PC-3 (cell line): ENCODE data around the gene EPC1. TPM values are rescaled to one million over a fixed set of nuclear protein-coding genes. Genes with fewer than 3 reads are reported as not detected.

Experiments used
- ATAC-seq: fragments of 200-7000 bp; cut with Tn5 transposase; 2 replicates; pipeline ENCODE4 v1.9.1; 2020; ENCODE audit warnings: mild to moderate bottlenecking, moderate library complexity
- BruUV-seq: library from RNA; stranded (reverse); fragments of 400-500 nt; replicated peaks from 2 replicates; lab custom pipeline; 2021; lab: Mats Ljungman, UMichigan
- CTCF ChIA-PET: fragments of 300-600 bp; sonication (Branson Sonifier 250); formaldehyde crosslinking; loops from one replicate; lab custom pipeline; 2022; ENCODE audit warnings: antibody characterized with exemption; lab: Charles Lee
- POLR2A ChIA-PET: fragments of 300-600 bp; sonication (Branson Sonifier 250); formaldehyde crosslinking; loops from one replicate; lab custom pipeline; 2022; ENCODE audit warnings: antibody characterized with exemption; ENCODE audit not compliant: unreplicated experiment; lab: Charles Lee
- DNase-seq: peaks from one replicate; pipeline ENCODE4 v3.0.0-alpha.2; 2015
- H2AFZ ChIP-seq: fragments of 300-600 bp; sonication (generic); 2 replicates; pipeline ENCODE4 v1.6.0; 2016; ENCODE audit warnings: antibody characterized with exemption, low read length
- H3F3A ChIP-seq: fragments of 300-600 bp; sonication (generic); one replicate; pipeline ENCODE4 v1.6.0; 2017; ENCODE audit warnings: antibody characterized with exemption, low read length, control low read depth, mild to moderate bottlenecking; ENCODE audit not compliant: unreplicated experiment
- H3K27ac ChIP-seq: fragments of 300-600 bp; sonication (generic); 2 replicates; pipeline ENCODE4 v1.5.1; 2016; ENCODE audit warnings: mild to moderate bottlenecking, low read length
- H3K27me3 ChIP-seq: fragments of 300-600 bp; sonication (generic); 2 replicates; pipeline ENCODE4 v1.6.1; 2016; ENCODE audit warnings: low read length, mixed read lengths
- H3K36me3 ChIP-seq: fragments of 300-600 bp; sonication (generic); 2 replicates; pipeline ENCODE4 v1.6.1; 2016; ENCODE audit warnings: low read depth, mixed run types, low read length, mixed read lengths
- H3K4me1 ChIP-seq: fragments of 300-600 bp; sonication (generic); 2 replicates; pipeline ENCODE4 v1.5.1; 2016; ENCODE audit warnings: low read length; ENCODE audit not compliant: insufficient read depth
- H3K4me2 ChIP-seq: fragments of 300-600 bp; sonication (generic); 2 replicates; pipeline ENCODE4 v1.6.0; 2016; ENCODE audit warnings: low read length
- H3K4me3 ChIP-seq: fragments of 300-600 bp; sonication (generic); 2 replicates; pipeline ENCODE4 v1.5.1; 2016; ENCODE audit warnings: mild to moderate bottlenecking, low read length, mixed read lengths
- H3K79me2 ChIP-seq: fragments of 300-600 bp; sonication (generic); 2 replicates; pipeline ENCODE4 v1.6.1; 2017; ENCODE audit warnings: low read length, mixed read lengths
- H3K9ac ChIP-seq: fragments of 300-600 bp; sonication (generic); 2 replicates; pipeline ENCODE4 v1.6.0; 2016; ENCODE audit warnings: mild to moderate bottlenecking, low read length
- H3K9me2 ChIP-seq: fragments of 300-600 bp; sonication (generic); replicated peaks from 2 replicates; pipeline ENCODE4 v1.6.1; 2016; ENCODE audit warnings: mixed run types, low read length, mixed read lengths
- H3K9me3 ChIP-seq: fragments of 300-600 bp; sonication (generic); 2 replicates; pipeline ENCODE4 v1.6.1; 2016; ENCODE audit warnings: low read length, mixed read lengths
- H4K20me1 ChIP-seq: fragments of 300-600 bp; sonication (generic); 2 replicates; pipeline ENCODE4 v1.6.1; 2016; ENCODE audit warnings: low read length, mixed read lengths
- EZH2 ChIP-seq: fragments of 300-600 bp; sonication (generic); IDR thresholded peaks from one replicate; pipeline ENCODE4 v1.6.1; 2017; ENCODE audit warnings: antibody characterized with exemption, mild to moderate bottlenecking, low read length; ENCODE audit not compliant: unreplicated experiment
- EZH2phosphoT487 ChIP-seq: fragments of 300-600 bp; sonication (generic); IDR thresholded peaks from 2 replicates; pipeline ENCODE4 v1.6.1; 2018; ENCODE audit warnings: mild to moderate bottlenecking, antibody characterized with exemption, low read length, borderline replicate concordance
- intact Hi-C: fragments of 100-400 bp; cut with micrococcal nuclease; formaldehyde crosslinking; loops from 2 replicates; pipeline ENCODE4 v1.9.0; 2023
- total RNA-seq: library from RNA; depleted of rRNA; stranded (reverse); fragments of >200 nt; gene quantifications from 2 replicates; pipeline ENCODE4 v1.2.3, GENCODE V29; 2014
- TF ChIP-seq, protein P1 (sequence below): fragments of 300-600 bp; sonication (generic); conservative IDR thresholded peaks from 2 replicates; pipeline ENCODE4 v1.5.1; 2017; ENCODE audit warnings: antibody characterized with exemption, low read depth, mild to moderate bottlenecking, low read length

EPC1 gene
- total RNA-seq, 1 experiment from 2014 or later = 72.7 TPM

DNA sequence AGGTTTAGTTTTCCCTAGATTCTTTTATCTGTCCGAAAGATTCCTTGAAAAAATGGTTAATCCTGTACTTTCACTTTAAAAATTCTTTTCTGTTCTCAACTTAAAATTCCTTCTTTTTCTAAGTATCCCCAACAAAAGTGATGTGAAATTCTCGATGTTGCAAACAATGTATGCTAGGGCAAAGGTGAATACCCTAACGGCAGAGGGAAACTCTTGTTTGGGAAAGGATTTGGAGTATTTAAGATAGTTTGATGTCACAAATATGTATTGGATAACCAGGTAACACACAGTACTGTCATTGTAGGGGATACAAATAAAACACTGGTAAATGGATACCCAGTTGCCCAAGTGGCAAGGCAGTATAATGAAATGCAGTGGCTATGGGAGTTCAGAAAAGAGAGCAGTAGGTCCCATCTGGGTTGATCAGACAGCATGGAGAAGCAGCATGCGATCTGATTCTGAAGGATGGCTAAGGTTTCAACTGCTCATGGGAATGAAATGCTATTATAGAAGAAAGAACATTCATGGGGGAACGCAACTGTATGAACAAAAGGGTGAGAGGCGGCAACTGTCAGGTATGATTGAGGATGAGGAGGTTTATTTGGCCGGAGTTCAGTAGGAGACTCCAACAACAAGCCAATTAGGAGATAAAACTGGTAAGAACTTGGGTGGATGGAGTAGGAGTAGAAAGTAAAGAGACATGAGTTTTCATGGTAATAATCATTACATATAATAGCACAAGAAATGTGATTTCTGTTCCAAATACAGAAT, 3.2 kb upstream of the EPC1 start:
- no peaks in the 10 kb centered on the region for H3K9me2 ChIP-seq
- H3K4me3 ChIP-seq = no peak overlapping the region
- TF ChIP-seq, protein P1, sequence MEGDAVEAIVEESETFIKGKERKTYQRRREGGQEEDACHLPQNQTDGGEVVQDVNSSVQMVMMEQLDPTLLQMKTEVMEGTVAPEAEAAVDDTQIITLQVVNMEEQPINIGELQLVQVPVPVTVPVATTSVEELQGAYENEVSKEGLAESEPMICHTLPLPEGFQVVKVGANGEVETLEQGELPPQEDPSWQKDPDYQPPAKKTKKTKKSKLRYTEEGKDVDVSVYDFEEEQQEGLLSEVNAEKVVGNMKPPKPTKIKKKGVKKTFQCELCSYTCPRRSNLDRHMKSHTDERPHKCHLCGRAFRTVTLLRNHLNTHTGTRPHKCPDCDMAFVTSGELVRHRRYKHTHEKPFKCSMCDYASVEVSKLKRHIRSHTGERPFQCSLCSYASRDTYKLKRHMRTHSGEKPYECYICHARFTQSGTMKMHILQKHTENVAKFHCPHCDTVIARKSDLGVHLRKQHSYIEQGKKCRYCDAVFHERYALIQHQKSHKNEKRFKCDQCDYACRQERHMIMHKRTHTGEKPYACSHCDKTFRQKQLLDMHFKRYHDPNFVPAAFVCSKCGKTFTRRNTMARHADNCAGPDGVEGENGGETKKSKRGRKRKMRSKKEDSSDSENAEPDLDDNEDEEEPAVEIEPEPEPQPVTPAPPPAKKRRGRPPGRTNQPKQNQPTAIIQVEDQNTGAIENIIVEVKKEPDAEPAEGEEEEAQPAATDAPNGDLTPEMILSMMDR = no peak
- TF ChIP-seq EZH2 (no peak), EZH2phosphoT487 (no peak)
- CTCF ChIA-PET = no interaction called here
- H3K27ac ChIP-seq = peak overlapping the region; percentile 3; the same call in 1 of the 2 replicates
- peaks cover 8% of the 10 kb centered on the region for H4K20me1 ChIP-seq
- H3F3A ChIP-seq = no peaks in the 10 kb centered on the region
- no TSS peak for BruUV-seq
- H3K4me1 ChIP-seq = peaks cover 30% of the 10 kb centered on the region
- no peak overlapping the region for H3K9ac ChIP-seq
- H3K4me2 ChIP-seq = peak overlapping the region; percentile 30
- no peaks in the 10 kb centered on the region for H3K9me3 ChIP-seq
- DNase-seq = no peak
- H3K27me3 ChIP-seq = no peaks in the 10 kb centered on the region
- peaks cover 26% of the 10 kb centered on the region for H3K79me2 ChIP-seq
- 0 out of 2 replicates have a peak, but pooled peaks cover 2% of the 10 kb centered on the region for H3K36me3 ChIP-seq
- no peak overlapping the region for H2AFZ ChIP-seq
- no peak for ATAC-seq
- POLR2A ChIA-PET = no interaction called here
- intact Hi-C loops = loop anchor here (5.0 kb wide), 1 partner anchor 657 kb away; no protein-coding TSS in a partner anchor

GRCh38 chr10:32349199-32349585, 2.2 kb upstream of the EPC1 start:
- peaks cover 32% of the 10 kb centered on the region for H3K79me2 ChIP-seq
- no peaks in the 10 kb centered on the region for H3K27me3 ChIP-seq
- peaks cover 8% of the 10 kb centered on the region for H3K36me3 ChIP-seq
- H3K9me2 ChIP-seq = no peaks in the 10 kb centered on the region
- peaks cover 18% of the 10 kb centered on the region for H4K20me1 ChIP-seq
- H3K4me2 ChIP-seq = no peak overlapping the region
- no peaks in the 10 kb centered on the region for H3F3A ChIP-seq
- no peak overlapping the region for H3K9ac ChIP-seq
- ChIA-PET POLR2A (interaction anchor here (0.6 kb wide), 1 partner anchor 660 kb away, joined by 9 read pairs; no protein-coding TSS in a partner anchor), CTCF (no interaction called here)
- no peak for TF ChIP-seq EZH2phosphoT487
- TF ChIP-seq EZH2 = no peak
- TF ChIP-seq, protein P1 = no peak
- no peak overlapping the region for H3K27ac ChIP-seq
- H2AFZ ChIP-seq = no peak overlapping the region
- no peak overlapping the region for H3K4me3 ChIP-seq
- DNase-seq (no peak), ATAC-seq (no peak)
- no peaks in the 10 kb centered on the region for H3K9me3 ChIP-seq
- H3K4me1 ChIP-seq = peaks cover 39% of the 10 kb centered on the region
- intact Hi-C loops = loop anchor here (5.0 kb wide), 1 partner anchor 658 kb away; no protein-coding TSS in a partner anchor
- BruUV-seq = no TSS peak
